ENCODE results near the gene TECTA.

GRCh38 chr11:121113611-121114010, 12.6 kb downstream of the TECTA start:
- no peak for TF ChIP-seq CTCF (IDR thresholded peaks at IDR 0.05; ENCODE audit: borderline replicate concordance, extremely low read depth, low read length, poor library complexity, severe bottlenecking)
- no peak for TF ChIP-seq EZH2 (IDR thresholded peaks at IDR 0.05; ENCODE audit: borderline replicate concordance, low read depth, low read length, severe bottlenecking)
